GM19455 (cell line): ENCODE measurements around the gene SLC19A1.

Source experiments
- ATAC-seq: cut with Tn5 transposase; IDR thresholded peaks from one replicate; pipeline ENCODE4 v1.9.1; 2021; ENCODE audit not compliant: unreplicated experiment

The SLC19A1 gene

DNA sequence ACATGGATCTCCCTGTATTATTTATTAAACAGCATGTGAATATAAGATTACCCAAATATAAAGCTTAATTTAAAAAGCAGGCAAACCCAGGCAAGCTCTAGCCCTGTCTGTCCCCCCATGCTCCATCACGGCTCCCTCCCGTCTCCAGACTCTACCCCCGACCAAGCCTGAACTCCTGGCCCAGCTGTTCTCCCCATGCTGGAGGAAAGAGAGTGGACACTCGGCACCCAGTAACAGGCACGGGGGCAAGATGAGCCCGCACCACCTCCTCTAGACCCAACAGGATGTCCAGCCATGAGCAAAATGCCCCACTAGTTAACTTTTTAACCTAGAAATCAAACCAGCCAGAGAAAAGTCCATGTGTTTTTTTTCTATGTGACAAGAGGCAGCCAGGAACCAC is 19.3 kb downstream of the SLC19A1 start:
- ATAC-seq: no peak

DNA sequence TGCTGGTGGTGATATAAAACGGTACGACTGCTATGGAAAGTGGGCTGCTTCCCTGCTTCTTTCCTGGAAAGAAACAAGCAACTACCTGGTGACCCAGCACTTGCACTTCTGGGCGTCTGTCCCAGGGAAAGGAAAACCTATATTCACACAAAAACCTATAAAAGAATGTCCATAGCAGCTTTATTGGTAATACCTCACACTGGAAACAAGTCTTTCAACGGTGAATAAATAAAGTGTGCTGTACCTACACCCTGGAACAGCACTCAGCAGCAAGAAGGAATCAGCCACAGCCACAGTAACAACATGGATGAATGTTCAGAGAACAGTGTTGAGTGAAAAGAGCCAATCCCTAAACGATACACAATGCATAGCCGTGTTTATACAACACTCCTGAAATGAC is 19.9 kb downstream of the SLC19A1 start:
- no peak for ATAC-seq

DNA sequence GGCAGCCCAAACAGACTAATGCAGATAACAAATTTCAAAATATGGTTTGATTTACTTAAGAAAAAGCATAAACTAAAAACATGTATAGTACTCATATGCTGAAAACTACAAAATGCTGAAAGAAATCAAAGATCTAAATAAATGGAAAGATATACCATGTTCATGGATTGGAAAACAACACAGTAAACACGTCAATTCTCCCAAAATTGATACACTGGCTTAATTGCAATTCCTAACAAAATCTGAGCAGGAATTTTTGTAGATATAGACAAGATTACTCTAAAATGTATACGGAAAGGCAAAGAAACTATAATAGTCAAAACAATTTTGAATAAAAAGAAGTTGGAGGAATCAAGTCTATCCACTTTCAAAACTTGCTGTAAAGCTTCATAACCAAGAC is 21.0 kb downstream of the SLC19A1 start:
- no peak for ATAC-seq

DNA sequence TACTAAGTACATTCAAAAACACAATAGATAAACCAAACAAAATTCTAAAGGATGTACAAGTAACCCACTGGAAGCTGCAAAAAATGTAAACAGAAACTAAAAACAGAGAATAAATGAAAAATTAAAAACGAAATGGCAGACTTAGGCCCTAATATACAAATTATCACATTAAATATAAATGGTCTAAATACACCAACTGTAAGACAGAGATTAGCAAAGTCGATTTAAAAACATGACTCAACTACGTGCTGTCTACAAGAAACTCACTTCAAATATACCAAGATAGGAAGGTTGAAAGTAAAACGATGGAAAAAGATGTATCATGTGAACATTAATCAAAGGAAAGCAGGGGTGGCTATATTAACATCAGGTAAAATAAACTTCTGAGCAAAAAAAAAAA is 23.1 kb downstream of the SLC19A1 start:
- no peak for ATAC-seq

DNA sequence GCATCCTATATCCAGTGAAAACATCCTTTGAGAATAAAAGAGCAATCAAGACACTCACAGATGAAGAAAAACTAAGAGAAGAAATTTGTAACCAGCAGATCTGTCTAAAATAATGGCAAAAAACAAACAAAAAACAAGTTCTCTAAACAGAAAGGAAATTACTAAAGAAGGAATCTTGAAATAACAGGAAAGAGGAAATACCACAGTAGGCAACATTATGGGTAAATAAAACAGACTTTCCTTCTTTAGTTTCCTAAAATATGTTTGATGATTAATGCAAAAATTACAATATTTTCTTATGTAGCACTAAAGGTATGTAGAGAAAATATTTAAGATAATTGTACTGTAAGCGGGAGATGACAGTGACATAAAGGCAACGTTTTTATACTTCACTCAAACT is 23.5 kb downstream of the SLC19A1 start:
- no peak for ATAC-seq

DNA sequence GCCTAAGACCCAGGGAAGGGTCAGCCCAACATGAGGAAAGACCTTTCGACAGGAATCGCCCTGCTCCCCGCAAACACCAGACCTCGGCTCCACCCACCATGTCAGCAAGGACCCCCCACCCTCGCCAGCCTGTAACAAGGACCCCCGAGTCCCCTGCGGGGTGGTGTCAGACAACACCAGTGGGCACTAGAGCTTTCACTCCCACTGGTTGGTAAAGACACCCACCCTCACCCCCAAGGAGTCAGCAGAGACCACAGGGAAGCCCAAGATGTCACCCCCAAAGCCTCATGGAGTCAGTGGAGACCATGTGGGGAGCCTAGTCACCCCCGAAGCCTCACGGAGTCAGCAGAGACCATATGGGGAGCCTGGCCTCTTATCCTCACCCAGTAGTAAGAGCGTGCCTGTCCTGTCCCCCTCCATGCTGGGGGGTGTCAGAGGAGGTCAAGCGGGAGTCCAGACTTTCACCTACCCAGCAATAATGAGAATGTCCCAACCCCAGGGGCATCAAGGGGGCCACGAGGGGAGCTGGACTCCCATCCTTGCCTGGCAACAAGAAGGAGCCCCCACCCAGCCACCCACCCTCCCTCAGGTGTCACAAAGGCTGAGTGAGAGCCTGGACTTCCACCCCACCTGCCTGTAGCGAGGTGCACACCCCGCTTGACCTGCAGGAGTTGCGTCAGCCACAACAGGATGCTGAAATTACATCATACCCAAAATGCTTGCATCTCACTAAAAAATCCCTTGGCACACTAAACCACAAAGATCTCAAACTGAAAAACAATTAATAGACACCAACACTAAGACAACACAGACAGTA is 24.8 kb downstream of the SLC19A1 start:
- ATAC-seq: no peak

DNA sequence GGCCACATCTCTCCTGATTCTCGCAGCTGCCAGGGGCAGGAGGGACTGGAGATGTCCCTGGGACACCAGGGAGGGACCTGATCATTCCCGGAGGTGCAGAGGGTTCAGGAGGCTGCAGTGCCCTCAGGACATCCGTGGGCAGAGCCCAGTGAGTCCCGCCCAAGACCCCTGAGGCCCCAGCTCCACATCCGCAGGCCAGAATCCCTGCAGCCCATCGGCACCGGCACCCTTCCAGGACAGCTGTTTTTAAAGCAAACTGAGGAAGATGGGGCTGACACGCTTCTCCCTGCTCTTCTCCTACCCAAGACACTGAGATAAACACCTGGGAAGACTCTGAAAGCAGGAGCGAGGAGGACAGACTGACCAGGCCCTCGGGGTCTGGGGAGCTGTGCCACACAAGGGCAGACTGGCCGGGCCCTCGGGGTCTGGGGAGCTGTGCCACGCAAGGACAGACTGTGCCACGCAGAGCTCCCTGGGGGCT is 25.5 kb downstream of the SLC19A1 start:
- ATAC-seq: no peak

DNA sequence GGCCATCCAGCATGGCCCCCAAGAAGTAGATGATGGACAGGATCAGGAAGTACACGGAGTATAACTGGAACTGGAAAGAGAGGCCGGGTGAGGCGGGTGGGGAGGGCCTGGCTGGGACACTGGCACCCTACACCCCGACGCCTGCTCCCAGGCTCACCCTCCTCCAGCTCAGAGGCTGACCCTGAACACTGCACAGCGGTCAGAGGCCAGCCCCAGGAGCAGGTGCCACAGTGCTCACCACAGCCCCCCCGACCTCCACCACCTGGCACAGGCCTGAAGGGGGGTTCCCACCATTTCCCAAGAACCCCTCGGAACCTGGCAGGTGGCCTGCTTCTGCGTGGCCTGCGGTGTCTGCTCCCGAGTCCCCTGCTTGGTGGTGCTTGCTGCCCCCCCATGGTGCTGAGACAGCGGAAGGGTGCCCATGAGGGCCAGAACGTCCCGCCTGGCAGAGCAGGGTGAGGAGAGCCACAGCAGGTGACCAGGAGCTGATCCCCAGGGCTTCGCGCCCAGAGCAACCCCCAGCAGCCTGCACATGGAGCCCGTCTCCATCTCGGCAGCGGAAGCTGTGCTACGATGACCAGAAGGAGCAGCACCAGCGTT is 26.1 kb downstream of the SLC19A1 start:
- no peak for ATAC-seq

DNA sequence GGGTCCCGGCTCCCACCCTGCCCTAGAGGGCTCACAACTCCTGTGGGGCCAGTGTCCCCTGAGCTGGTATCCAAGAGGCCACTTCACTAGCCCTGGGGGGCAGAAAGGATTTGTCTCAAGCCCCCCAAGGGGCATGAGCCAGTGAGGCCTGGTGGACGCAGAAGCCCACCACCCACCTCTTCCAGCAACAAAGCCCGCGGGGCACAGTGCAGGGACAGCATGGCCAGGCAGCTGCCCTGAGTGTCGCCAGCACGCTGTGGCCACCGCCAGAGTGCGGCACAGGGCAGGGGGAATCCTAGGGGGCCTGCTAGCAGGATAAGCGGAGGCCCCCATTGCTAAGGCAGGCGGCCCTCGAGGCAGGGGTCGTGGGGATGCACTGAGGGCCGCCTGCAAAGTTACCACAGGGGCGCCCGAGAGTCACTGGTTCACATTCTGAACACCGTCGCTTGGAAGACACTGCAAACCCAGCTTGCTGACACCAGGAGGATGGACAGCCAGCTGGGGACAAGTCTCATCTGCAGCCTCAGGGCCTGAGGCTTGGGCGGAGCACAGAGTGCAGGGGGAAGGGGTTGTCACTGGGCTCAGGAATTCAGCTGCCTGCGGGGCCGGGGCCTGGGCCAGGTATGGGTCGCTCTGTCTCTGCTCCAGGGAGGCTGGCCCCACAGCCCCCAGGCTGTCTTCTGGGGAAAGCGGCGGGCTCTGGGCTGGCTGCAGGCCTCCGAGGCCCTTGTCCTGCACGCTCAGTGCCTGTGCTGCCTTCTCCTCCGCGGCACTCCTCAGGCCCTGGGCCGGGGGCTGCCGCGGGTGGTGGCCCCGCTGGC is 26.8 kb downstream of the SLC19A1 start:
- no peak for ATAC-seq

DNA sequence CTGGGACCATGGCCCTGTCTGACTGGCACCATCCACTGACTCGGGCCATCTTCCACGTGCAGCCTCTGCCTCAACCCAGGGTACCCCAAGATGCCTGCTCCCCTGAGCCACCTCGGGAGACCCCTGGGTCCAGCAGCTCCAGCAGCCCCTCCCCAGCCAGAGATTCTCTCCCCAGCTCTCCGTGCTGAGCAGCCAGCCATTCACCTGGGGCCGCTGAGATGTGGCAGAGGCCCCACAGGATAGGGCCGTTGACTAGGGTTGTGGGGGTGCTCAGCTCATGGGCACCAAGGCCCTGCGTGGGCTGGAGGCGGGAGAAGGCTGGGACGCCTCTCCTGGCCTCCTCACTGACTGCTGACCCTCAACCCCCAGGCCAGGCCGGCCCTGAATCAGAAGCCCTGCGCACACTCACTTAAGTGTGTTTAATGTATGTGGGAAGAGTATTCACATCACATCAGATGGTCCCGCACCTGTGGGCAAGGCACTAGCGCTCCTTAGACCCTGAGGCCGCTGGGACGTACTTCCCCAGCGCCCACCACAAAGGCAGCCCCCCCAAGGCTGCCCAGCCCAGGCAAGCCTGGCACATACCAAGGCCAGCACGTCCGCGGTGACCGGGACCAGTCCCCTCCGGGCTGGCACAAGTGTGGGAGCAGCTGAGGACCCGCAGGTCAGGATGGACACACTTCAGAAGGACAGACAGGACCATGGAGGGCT is 27.8 kb downstream of the SLC19A1 start:
- no peak for ATAC-seq

DNA sequence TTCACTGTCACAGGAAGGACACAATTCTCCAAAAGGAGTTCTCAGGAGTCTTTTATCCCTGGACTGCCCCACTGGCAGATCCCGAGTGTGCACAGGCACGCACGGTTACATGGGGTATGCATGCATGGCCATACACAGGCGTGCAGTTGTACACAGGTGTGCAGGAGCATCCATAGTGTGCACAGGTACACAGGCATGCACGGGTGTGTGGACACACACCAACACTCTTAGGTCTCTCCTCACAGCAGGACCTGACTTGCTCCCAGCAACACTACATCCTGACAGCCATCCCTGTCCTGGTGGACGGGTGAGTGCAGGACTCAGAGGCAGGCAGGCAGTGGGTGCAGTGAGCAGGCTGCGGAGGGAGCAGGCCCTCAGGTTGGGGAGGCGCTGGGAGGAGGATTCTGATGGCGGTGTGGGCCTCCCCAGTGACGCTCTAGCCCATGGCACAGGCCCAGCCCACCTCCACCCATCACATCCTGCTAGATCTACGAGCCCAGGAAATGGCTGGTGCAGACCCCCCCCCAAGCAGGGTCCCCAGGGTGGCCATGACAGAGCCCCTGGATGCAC is 28.4 kb downstream of the SLC19A1 start:
- ATAC-seq: no peak

DNA sequence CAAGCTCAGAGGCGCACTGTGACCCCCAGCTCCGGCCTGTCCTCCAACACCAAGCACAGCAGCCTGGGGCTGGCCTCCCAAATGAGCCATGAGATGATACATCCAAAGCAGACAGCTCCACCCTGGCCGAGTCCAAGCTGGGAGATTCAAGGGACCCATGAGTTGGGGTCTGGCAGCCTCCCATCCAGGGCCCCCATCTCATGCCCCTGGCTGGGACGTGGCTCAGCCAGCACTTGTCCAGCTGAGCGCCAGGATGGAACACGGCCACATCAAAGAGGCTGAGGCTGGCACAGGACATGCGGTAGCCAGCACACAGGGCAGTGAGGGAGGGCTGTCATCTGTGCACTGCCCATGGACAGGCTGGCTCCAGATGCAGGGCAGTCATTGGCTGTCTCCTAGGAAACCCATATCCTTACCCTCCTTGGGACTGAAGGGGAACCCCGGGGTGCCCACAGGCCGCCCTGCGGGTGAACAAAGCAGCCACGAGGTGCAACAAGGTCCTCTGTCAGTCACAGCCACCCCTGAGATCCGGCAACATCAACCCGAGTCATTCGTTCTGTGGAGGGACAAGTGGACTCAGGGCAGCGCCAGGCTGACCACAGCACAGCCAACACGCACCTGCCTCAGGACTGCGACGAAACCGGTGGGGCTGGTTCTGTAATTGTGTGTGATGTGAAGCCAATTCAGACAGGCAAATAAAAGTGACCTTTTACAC is 29.1 kb downstream of the SLC19A1 start:
- ATAC-seq: no peak

DNA sequence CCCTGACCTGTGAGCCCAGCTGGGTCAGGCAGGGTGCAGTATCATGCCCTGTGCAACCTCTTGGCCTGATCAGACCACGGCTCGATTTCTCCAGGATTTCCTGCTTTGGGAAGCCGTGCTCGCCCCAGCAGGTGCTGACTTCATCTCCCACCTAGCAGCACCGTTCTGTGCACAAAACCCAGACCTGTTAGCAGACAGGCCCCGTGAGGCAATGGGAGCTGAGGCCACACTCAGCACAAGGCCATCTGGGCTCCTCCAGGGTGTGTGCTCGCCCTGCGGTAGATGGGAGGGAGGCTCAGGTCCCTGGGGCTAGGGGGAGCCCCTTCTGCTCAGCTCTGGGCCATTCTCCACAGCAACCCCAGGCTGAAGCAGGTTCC is 29.6 kb downstream of the SLC19A1 start:
- no peak for ATAC-seq

DNA sequence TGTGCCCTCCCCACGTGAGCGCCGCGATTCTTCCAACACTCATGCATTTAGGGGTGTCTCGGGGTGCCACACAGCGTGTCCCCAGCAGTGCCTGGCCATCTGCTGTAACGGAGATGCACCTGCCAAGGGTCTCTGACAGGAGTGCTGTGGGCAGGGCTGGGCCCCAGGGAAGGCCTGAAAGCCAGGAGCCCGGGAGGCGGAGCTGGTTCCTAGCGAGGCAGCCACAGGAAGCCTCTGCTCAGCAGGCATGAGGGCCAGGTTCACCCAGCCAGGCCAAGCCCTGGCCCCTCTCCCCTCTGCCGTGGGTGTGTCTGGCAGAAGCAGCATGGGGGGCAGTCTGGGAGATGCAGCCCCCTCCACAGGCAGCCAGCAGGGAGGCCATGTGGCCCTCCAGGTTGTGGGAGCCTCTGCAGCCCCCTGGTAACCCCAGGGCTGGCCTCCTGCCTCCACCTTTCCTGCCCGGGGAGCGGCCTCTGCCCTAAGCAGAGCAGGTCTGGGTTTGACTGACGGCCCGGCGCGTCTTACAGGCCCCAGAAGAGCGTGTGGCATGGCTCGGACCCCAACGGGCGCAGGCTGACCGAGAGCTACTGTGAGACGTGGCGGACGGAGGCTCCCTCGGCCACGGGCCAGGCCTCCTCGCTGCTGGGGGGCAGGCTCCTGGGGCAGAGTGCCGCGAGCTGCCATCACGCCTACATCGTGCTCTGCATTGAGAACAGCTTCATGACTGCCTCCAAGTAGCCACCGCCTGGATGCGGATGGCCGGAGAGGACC is 30.4 kb downstream of the SLC19A1 start:
- ATAC-seq: no peak

DNA sequence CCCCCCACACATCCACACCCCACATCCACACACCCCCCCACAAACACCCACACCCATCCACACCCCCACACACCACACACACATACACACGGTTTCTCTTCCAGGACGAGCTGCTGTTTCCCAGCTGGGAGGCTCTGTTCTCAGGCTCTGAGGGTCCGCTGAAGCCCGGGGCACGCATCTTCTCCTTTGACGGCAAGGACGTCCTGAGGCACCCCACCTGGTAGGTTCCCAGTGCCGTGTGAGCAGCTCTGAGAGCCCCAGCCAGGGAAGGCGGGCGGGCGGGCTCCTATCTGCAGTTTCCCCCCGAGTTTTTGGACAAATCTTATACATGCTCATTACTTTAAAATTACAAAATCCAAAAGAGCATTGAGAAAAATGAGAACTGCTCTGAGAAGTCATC is 31.2 kb downstream of the SLC19A1 start:
- ATAC-seq: no peak

DNA sequence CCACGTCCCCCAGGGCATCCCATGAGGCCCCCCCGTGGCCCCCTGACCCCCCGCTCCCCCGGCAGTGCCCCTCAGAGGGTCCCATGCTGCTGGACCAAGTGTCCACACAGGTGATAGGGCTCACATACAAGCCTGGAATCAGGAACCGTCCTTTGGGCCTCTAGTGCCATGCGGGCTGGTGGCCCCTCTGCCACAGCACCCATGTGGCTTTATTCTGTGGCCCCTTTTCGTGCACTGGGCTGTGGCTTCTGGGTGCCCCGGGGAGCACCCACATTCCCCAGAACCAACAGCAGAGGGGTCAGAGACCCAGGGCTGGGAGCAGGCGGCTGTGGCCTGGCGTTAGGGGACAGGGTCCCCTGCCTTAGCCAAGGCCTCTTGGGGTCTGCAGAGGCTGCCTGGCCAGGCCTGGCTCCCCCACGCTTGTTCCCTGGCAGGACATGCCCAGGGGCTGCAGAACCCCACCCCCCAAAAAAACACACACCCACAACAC is 31.7 kb downstream of the SLC19A1 start:
- ATAC-seq: no peak

DNA sequence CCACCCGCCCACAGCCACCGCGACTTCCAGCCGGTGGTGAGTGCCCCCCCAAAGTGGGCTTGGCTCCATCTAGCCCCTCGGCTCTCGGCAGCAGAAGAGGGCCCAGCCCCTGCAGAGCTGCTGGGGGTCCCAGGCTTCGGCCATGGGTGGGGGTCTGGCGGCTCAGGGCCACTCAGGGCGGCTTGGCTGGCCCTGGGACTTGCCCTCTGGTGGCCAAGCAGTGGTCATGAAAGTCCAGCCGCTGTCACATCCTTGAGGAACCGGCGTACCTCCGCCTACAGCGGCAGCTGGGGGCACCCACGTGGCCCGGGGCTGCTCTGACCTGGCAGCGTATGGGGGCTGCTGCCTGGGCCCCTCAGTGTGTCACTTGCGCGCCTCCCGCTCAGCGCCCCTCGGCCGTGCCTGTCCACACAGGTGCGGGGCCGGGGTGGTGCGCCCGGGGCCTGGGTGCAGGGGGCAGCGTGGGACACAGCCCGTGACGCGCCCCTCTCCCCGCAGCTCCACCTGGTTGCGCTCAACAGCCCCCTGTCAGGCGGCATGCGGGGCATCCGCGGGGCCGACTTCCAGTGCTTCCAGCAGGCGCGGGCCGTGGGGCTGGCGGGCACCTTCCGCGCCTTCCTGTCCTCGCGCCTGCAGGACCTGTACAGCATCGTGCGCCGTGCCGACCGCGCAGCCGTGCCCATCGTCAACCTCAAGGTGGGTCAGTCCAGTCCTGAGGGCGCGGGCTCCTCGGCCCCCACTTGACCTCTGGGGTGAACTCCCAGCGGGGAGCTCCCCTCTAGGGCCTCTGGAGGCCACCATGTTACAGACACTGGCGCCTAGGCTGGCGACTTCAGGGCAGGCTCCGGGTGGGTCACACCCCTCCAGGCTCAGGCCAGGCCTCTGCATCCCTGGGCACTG is 32.4 kb downstream of the SLC19A1 start:
- no peak for ATAC-seq
